HG03103 (cell line): ENCODE data around the gene NNMT.

ENCODE experiments used
- ATAC-seq: cut with Tn5 transposase; IDR thresholded peaks from one replicate; pipeline ENCODE4 v1.9.1; 2021; ENCODE audit warnings: low read depth; ENCODE audit not compliant: unreplicated experiment

Gene NNMT

GRCh38 chr11:114343020-114343419 is 46.8 kb downstream of the NNMT start:
- no peak for ATAC-seq

GRCh38 chr11:114343493-114343892 is 47.3 kb downstream of the NNMT start:
- ATAC-seq, result no peak

GRCh38 chr11:114344494-114344893 is 48.3 kb downstream of the NNMT start:
- ATAC-seq, result no peak

- ATAC-seq, result no peak
Measured at GRCh38 chr11:114345575-114346222, 49.5 kb downstream of the NNMT start.

GRCh38 chr11:114346709-114347141 is 50.5 kb downstream of the NNMT start:
- no peak for ATAC-seq

GRCh38 chr11:114348200-114349191 is 52.3 kb downstream of the NNMT start:
- ATAC-seq, result no peak

GRCh38 chr11:114350022-114350421 is 53.8 kb downstream of the NNMT start:
- no peak for ATAC-seq

- ATAC-seq, result no peak
Measured at GRCh38 chr11:114353443-114353842, 57.2 kb downstream of the NNMT start.

GRCh38 chr11:114354076-114354475 is 57.9 kb downstream of the NNMT start:
- no peak for ATAC-seq

- no peak for ATAC-seq
Measured at GRCh38 chr11:114358716-114359115, 62.5 kb downstream of the NNMT start.

- no peak for ATAC-seq
Measured at GRCh38 chr11:114359342-114359741, 63.1 kb downstream of the NNMT start.

GRCh38 chr11:114362326-114362725 is 66.1 kb downstream of the NNMT start:
- ATAC-seq, result no peak

GRCh38 chr11:114362958-114363357 is 66.8 kb downstream of the NNMT start:
- ATAC-seq, result no peak
